CD4-positive, alpha-beta T cell treated with Interleukin-6 at 100 ng/mL for 8 hours (primary cell): ENCODE measurements around the gene HMOX1.
"Not testable (repeated sequence)": the region's sequence is repeated elsewhere in the genome, so short reads cannot be mapped to it uniquely, and the experiment has no call there.

Source experiments
- DNase-seq: peaks from one replicate; pipeline ENCODE4 v3.0.0-alpha.2; 2020; ENCODE audit warnings: mixed read lengths, low spot score

Gene HMOX1

DNA sequence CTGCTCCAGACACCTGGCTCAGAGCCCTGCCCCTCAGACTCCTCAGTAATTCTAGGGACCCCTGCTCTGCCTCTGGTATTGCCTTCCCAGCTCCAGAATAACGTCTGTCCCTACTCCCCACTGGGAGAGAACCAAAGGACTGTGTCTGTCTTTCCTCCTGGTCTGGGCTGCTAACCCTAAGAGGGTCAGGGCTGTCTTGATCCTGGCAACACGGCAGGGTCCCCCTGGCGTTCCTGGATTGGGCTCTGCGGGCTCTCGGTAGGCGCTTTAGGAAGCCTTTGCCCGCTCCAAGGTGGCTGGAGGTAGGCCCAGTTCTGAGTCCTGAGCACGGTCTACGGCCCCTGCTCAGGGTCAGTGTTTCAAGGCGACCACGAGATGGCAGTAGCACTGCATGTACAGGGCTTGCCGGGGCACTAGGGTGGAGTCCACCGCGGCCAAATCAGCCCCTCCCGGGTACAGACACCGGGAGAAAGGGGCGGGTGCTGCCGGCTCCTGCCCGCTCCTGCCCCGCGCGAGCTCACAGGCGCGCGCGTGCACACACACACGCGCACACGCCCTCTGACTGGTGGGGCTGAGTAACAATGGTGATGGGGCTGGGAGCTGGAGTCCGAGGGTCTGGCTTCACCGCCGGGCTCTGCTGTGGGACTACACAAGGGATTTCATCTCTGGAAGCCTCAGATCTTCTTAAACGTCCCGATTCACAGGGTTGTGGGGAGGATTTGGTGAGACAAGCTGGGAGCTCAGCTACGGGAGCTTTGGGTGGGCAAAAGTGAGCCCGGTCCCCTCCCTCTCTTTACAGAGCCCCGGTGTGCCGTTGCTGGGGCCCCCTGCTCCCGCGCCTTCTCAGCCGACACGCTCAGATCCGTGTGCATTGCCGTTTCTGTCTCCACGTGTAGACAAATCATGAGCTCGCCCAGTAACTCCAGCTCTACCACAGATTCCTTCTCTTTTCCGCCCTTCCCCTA lies 30.1 kb upstream of the HMOX1 start:
- DNase-seq, result peak; percentile 88

DNA sequence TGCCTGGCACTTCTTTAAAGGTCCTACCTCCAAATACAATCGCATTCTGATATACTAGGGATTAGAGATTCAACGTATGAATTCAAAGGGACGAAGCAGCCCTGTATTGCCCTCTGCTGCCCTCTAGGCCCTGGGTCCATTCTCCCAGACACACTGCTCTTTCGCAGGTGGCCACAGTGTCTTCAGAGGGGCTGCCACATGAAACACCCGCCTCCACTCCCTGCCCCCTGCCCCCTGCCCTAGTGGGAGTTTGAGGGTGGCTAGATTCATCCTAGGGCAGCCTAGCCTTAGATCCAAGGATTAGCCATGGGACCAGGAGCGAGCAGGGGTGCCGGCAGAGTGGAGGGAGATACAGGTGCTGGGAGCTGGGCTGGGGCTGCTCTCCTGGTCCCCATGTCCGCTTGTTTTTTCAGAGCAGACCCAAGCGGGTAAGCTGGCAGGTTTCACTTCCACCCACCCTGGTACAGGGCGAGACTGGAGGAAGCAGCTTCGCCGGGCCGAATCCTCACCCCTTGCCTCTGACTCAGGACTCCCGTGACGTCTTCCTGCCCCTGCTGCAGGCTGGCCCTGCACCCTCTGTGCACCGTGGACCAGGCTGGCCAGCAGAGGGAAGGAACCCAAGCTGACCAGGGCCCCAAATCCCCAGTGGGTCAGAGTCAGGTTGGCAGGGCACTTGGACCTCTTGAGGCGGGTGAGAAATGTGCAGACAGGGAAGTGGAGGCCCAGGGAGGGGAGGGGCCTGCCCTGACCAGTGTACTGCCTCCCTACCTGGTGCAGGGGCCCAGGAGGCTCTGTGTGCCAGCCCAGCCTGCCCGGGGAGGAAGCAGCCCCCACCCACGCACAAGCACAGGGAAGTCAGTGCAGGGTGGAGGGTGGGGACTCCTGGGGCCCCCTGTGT lies 28.4 kb upstream of the HMOX1 start:
- peak; percentile 22 for DNase-seq

DNA sequence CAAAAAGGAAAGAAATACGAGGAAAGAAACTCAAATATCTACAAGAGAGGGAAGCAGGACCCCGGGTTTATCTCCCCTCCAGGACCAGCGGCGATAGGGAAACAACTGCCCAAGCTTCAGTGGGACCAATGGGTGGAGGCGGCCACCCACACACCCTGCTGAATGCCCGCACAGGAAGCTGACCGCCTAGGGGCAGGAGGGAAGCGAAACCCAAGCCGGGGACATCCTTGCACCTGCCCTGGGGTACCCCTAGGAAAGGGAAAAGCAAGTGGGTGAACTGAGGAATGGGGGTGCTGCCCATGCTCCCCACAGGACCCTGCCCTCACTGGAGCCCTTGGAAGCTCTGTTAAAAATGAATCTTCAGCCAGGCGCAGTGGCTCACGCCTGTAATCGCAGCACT lies 27.6 kb upstream of the HMOX1 start:
- no peak for DNase-seq

DNA sequence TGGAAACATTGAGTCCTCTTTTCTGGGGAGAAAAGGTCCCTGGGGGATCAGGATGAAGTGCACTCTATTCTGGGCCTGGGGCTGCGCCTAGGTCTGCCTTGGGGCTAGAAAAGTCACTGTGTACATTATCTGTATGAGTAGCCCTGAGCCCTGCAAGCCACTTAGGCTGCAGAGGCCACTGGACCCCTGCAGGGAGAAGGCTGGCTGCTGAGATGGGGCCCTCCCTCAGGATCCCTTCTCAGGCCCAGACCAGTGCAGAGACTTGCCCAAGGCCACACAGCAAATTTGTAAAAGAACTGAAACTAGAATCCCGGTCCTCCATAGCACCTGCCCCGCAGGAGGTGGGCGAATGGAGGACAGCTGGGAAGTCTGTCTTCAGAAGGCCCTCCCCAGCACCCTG lies 26.8 kb upstream of the HMOX1 start:
- DNase-seq, result no peak

DNA sequence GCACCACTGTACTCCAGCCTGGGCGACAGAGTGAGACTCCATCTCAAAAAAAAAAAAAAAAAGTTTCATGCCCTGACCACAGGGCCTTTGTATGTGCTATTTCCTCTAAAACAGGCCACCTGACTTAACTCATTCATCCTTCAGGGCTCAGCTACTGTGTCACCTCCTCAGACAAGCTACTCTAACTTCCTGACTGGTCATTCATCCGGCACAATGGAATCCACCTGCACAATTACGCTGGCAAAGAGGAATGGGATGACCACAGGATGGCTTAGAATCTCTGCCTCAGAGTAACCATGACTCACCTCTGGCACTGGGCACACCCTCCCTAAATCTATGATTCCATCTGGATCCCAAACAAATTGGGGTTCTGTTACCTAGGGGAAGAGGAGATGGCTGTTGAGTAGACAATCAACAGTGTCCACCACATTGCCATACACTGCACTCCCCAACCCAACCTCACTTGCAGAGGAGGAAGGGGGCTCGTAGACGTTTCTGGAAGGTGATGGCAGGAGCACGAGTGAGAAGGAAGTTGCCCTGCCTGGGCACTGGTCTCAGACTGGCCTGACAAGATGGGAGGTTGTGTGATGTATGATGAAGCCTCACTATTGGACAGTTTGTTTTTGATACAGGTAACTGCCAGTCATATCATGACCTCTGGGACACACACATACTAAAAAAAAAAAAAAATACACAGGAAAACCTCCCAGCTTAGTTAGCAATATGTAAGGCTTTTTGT lies 22.8 kb upstream of the HMOX1 start:
- DNase-seq, result no peak

DNA sequence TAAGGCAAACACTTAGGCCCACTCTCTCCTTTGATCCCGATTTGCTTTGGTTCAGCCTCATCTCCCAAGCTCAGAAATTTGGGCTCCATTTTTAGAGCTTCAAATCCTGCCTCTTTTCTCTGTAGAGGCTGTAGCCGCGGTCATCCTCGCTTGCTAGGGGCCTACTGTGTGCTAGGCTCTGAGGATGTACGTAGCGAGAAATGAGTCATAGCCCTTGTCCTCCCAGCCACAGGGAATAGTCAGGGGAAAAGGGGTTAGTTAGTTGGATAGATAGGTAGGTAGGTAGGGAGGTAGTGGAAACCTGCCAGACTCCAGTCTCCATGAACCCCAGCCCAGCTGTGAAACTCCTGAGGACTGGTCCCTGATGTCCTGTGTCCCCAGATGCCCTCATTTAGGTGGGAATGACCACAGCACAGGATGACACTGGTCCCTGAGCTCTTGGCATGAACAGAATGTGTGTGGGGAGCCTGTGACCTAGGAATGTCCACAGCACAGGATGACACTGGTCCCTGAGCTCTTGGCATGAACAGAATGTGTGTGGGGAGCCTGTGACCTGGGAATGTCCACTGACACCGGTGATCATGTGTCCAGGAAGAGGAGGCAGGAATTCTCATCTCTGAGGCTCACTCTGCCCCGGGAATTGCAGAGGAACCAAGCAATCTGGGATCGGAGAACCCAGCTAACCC lies 21.4 kb upstream of the HMOX1 start:
- DNase-seq, result no peak

DNA sequence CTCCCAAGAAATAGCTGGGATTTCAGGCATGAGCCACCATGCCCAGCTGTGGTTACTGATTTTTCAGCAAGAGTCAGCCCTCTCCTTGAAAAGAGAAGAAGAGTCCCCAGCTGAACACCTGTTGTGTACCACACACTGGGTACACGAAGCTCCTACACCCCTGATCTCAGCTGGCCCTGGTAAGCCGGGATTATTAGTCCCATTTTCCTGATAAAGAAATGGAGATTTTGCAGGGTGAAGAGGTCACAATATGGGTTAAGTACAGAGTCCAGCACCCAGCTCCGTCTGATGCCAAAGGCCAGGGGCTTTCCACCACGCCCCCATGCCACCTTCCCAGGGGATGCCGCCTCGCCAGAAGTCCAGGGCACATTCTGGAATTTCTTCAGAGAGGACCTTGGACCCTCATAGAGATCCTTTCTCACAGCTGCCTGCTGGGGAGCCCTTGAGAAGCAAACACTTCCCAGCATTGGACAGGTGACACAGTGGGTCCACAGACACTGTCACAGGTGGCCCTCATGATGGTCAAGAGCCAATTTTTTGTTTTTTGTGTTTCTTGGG lies 19.8 kb upstream of the HMOX1 start:
- no peak for DNase-seq

DNA sequence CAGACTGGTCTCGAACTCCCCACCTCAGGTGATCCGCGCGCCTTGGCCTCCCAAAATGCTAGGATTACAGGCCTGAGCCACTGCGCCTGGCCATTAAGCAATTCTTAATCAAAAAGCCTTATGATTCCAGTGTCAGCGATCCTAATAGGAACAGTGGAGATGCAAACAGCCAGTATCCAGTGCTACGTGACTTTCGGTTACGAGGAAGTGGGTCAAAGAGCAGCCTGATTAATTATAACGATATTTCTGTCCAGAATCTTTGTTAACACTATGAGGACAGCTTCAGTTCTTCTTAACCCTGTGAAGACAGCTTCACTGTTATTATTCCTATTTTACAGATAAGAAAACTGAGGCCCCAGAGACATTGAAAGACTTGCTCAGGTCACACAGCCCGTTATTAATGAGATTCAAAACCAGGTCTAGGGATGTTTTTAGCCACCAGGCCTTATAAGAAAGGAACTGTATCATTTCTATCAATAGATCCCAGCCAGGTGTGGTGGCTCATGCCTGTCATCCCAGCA lies 17.3 kb upstream of the HMOX1 start:
- no peak for DNase-seq

DNA sequence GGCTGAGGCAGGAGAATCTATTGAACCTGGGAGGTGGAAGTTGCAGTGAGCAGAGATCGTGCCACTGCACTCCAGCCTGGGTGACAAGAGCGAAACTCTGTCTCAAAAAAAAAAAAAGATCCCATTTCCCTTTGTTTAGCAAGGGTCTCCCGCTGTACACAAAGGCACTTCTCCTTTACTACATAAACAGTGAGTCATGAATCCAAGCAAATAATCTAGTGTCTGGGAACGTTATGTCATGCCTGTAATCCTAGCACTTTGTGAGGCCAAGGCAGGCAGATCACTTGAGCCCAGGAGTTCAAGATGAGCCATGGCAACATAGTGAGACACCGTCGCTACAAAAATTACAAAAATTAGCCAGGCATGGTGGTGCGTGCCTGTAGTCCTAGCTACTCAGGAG lies 16.7 kb upstream of the HMOX1 start:
- not testable (repeated sequence) for DNase-seq

DNA sequence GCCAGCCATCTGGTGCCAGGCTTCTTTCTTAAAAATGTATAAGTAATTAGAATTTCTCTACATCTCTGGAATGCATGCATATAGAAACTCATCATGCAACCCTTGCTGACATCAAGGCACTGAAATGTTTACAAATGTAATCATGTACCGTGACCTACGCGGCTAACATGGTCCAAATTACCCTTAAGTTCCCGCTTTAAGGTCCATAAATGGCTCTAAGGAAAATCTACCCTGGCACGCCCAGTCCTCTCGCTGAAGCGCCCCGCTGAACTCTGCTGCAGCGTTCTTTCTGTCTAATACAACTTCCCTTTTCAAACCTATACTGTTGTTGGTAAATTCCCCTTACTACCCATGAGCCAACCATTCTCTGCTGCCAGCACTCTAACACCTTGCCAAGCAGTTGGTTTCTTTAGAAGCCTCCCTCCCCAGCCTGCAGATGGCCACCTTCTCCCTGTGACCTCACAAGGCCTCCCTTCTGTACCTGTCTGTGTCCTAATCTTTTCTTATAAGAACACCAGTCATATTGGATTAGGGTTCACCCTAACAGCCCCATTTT lies 13.5 kb upstream of the HMOX1 start:
- no peak for DNase-seq

DNA sequence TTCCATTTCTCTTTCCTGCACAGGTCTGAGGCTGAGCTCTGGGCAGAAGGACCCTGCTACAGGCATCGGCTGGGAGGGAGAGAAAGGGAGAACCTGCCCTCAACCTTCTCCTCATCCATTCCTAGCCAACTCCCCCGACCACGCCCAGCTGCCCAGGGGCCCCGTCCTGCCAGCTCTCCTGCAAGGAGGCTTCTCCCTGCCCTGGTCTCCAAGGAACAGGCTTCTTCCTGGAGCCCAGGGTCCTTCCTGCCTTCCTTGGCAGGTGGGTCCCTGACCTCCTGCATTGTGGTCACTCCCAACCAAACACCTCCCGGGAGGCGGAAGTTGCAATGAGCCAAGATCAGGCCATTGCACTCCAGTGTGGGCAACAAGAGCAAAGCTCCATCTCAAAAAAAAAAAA lies 12.5 kb upstream of the HMOX1 start:
- no peak for DNase-seq

DNA sequence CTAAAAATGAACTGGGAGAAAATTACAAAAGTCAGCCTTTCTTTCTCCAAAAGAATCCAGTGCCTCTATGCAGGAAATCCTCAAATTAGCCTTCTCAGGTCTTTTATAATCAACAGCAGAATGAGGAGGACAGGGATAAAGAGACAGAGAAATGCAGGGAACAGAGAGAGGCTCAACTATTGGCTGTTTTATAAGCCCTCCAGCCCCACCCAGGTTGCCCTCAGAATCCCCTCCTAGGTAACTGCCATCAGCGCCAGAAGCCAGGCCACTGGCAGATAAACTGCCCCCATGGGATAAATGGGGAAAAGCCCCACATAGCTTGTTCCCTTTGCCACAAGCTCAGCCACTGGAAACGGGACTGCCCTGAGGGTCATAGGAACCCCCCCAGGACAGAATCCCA lies 10.9 kb upstream of the HMOX1 start:
- DNase-seq, result no peak

DNA sequence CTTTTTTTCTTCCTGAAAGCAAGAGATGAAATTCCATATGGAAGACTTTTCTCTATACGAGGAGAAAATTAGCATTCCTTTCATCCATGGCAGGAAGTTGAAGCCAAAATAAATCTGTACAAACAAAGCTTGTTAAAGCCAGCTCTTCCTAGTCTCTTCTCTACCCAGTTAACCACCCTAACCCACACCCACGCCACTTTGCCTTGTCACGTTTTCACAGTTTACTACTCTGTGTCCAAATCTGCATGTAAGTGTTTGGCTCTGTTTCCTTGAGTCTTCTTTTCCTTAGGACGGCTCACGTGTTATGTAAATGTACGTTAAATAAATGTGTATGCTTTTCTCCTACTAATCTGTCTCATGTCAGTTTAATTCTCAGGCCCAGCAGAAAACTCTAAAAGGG lies 7.1 kb upstream of the HMOX1 start:
- DNase-seq, result no peak

DNA sequence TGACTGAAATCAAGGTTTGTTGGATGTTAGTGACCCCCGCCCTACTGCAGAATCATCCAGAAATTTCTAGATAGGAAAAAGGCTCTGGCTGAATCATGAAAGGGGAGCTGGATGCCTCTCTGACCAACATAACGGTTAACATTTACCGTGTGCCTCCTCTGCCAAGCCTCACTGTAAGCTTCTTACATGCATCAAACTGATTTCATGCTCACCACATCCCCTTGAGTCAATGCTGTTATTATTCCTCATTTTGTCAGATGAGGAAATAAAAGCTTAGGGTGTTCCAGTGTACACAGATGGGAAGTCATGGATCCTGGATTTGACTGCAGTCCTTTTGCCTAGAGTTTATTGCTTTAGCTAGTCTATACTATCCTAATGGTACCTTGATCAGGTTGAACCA lies 5.9 kb upstream of the HMOX1 start:
- no peak for DNase-seq

DNA sequence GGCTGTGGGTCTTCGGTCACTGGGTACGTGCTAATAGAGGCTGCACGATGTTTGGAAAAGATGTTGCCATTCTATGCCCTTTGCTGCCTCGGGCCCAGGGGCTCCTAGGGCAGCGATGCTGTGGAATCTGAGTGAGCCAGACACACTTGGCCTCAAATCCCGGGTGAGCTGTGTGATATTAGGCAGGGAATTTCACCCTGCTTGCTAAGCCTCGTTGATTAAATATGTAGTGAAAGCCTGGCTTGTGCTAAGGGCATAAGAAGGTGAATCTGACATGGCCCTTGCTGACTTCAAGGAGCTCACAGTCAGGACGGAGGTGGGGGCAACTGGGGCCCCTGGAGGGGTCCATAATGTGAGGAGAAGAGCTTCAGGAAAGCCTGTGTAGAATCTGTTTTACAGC lies 5.4 kb upstream of the HMOX1 start:
- no peak for DNase-seq

DNA sequence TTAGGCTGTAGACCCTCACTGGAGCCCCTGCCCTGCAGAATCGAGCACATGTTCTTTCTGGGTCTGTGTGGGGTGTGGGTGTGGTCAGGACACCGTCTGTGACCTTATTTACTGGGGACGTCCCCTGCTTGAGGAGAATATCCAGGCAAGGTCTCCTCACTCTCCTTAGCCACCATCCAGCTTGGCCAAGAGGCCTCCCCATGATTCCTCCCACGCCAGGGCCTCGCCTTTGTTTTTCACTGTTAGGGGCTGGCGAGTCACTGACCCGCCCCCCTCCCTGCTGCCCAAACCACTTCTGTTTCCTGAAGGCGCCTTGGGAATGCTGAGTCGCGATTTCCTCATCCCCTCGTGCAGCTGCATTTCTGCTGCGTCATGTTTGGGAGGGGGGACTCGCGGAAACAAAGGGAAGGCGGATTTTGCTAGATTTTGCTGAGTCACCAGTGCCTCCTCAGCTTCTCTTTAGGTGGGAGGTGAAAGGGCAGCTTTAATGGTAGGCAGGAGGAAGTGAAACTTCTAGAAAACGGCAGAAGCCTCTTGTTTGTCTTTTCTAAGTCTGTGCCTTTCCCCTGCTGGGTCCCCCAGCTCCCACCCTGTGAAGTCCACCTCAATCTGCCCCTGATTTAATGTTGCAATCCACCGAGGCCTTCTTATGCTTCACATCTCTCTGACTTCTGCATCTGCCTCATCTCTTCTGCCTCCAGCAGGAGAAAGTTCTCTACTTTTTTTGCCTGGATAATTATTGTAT lies 4.0 kb upstream of the HMOX1 start:
- peak; percentile 29 for DNase-seq

DNA sequence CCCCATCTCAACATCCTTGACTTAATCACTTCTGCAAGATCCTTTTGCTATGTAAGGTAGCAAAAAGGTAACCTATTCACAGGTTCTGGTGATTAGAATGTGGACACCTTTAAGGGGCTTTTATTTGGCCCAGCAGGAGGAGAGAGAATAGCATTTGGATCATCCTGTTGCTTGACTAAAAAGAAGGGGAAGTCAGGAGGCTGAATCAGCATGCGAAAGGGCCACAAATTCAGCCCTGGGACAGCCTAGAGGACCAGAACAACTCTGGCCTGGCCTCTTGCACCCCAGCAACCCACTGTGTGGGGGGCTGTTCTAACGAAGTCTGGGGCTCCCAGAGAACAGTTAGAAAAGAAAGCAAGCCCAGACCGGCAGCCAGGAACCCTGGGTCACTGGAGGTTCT lies 3.2 kb upstream of the HMOX1 start:
- no peak for DNase-seq

DNA sequence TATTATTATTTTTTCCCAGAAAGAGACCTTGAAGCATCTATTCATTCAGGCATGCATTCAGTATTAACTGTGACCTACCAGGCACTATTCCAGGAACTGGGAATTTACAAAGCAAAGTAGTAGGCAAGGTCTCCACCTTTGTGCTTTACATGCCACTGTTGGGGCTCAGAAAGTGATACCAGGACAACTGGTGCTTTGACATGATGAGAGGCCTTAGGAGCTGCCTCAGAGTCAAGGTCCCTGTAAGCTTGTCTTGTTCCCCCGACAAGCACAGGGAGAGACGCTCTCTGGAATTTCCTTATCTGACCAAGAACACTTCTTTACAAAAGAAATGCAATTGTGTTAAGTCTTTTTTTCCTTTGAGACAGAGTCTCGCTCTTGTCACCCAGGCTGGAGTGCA lies 2.3 kb upstream of the HMOX1 start:
- no peak for DNase-seq

DNA sequence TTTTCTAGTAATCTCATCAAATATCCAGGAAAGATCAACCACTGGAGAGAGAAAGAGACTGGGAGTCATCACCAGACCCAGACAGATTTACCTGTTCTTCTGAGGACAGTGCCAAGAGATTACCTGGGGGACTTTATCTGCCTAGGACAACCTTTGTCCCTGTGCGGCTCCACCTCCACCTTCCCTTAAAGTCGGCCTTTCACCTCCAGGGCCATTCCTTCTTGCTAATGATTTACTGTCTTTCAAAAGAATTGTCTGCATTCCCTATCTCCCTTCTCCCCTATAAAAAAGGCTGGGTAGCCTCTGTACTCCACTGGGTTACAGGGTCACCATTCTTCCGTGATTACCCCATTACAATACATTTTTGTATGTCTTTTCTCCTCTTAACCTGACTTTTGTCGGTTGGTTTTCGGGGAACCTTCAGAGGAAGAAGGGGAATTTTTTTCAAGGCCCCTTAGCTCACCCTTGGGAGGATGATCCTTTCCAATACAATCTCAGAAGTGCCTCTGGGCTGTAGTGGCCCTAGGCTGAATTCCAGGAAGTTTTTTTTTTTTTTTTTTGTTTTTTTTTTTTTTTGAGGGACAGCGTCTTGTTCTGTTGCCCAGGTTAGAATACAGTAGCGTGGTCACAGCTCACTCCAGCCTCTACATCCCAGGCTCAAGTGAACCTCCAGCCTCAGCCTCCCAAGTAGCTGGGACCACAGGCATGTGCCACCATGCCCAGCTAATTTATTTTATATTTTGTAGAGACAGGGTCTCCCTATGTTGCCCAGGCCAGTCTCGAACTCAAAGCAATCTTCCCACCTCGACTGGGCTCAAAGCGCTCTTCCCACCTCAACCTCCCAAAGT lies 1.5 kb upstream of the HMOX1 start:
- no peak for DNase-seq
